Measurements from ENCODE around the gene ZDHHC16. TPM values are rescaled to one million over a fixed set of nuclear protein-coding genes. Genes with fewer than 3 reads are reported as not detected.

The ZDHHC16 gene
- polyA plus RNA-seq, 1 donor (not counting 4 experiments of a cell fraction or from before 2014, with no cell fraction given): 67.8 TPM

DNA sequence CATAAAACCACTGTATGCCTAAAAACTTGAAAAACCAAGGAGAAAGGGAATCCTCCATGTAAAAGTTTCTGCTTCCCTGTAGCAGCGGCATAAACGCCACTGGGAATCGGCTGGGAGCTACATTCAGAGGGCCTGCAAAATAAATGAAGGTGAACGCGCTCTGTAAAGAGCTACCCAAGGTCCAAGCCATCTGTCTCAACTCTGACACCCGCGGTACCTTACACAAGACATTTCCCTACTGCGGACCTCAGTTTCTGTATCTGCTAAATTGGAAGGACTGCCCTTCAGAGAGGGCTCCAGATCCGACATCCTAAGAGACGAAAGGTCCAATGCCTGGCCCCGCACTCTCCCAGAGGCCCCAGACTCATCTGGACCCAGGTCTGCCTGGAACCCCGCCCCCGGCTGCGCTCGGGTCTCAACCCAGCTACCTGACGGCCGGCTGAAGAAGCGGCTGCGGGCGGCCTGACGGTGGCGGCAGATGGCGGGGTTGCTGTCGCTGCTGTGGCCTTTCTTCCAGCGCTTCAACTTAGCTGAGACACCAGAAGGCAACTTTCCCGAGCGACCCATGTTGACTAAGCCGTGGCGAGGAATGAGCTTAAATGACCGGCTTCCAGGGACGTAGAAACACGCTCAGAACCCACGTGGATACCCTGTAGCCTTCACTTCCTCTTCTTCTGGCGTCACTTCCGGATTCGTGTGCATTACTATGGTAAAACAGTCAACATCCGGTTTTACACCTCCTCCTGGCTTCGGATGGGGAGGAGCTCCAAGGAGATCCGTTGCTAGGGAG, 45.1 kb upstream of the ZDHHC16 start, which contains the start of gene RRP12:
Gene RRP12, minus strand, starts transcription at position 676 of the 790 bp plus-strand sequence. Its CDS starts 109 bp downstream, at position 567.
- FAIRE-seq: peak; percentile 97
- TF ChIP-seq, protein P1, sequence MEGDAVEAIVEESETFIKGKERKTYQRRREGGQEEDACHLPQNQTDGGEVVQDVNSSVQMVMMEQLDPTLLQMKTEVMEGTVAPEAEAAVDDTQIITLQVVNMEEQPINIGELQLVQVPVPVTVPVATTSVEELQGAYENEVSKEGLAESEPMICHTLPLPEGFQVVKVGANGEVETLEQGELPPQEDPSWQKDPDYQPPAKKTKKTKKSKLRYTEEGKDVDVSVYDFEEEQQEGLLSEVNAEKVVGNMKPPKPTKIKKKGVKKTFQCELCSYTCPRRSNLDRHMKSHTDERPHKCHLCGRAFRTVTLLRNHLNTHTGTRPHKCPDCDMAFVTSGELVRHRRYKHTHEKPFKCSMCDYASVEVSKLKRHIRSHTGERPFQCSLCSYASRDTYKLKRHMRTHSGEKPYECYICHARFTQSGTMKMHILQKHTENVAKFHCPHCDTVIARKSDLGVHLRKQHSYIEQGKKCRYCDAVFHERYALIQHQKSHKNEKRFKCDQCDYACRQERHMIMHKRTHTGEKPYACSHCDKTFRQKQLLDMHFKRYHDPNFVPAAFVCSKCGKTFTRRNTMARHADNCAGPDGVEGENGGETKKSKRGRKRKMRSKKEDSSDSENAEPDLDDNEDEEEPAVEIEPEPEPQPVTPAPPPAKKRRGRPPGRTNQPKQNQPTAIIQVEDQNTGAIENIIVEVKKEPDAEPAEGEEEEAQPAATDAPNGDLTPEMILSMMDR (optimal IDR thresholded peaks at IDR 0.05 in 1 of 3, IDR thresholded peaks at IDR 0.05 in 1 of 3, conservative IDR thresholded peaks at IDR 0.05 in 1 of 3; ENCODE audit: extremely low read depth in 1 of 3, insufficient read depth in 2 of 3, low read length in 3 of 3): peak in 2 of 3 experiments; percentile 10 to 35
- TF ChIP-seq EZH2 (IDR thresholded peaks at IDR 0.05; ENCODE audit: low read length): no peak

DNA sequence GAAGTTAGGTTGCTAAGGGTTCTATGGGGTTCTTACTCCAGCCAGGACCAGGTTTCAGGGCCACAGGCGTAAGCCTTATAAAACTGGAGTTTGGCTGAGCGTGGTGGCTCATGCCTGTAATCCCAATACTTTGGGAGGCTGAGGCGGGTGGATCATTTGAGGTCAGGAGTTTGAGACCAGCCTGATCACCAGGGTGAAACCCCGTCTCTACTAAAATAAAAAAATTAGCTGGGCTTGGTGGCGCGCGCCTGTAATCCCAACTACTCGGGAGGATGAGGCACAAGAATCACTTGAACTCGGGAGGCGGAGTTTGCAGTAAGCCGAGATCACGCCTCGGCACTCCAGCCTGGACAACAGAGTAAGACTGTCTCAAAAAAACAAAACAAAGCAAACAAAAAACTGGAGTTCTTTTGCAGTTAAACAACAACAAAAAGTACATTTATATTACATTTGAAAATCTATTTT, 44.5 kb upstream of the ZDHHC16 start:
- no peaks in the 10 kb centered on the region for H3K9me3 ChIP-seq (ENCODE audit: control insufficient read depth, low read depth, low read length)
- peaks cover 2 to 4% of the 10 kb centered on the region in 2 experiments for H3K36me3 ChIP-seq (ENCODE audit: control insufficient read depth in 2 of 2, extremely low read depth in 1 of 2, insufficient read depth in 2 of 2, low read length in 2 of 2)
- no peaks in the 10 kb centered on the region for H3K9me1 ChIP-seq (ENCODE audit: control insufficient read depth, extremely low read depth, insufficient read depth, low read length)

More for the DNA sequence above, 45.1 kb upstream of the ZDHHC16 start, which contains the start of gene RRP12:
- H3K27me3 ChIP-seq (ENCODE audit: control insufficient read depth, extremely low read depth, insufficient read depth, low read length): no peaks in the 10 kb centered on the region
- no peaks in the 10 kb centered on the region for H3K9me3 ChIP-seq (ENCODE audit: control insufficient read depth, low read depth, low read length)
- peak; percentile 95 for DNase-seq (ENCODE audit: low read depth, low spot score)
- peaks cover 16% of the 10 kb centered on the region for H3K79me2 ChIP-seq (ENCODE audit: control insufficient read depth, insufficient read depth, low read length)
- no peaks in the 10 kb centered on the region for H3K4me1 ChIP-seq (ENCODE audit: control insufficient read depth, extremely low read depth, insufficient read depth, low read length)
- peak within 1 kb of the TSS; percentile 94 for H2AFZ ChIP-seq (ENCODE audit: control insufficient read depth, low read length)
- dilution Hi-C loops (cut with MboI; ENCODE audit: extremely low pct_ligation_motif_present, low sequenced_read_pairs): no loop called here
- H4K20me1 ChIP-seq (ENCODE audit: control insufficient read depth, extremely low read depth, insufficient read depth, low read length): no peaks in the 10 kb centered on the region
- peak within 1 kb of the TSS; percentile 86 for H3K27ac ChIP-seq (ENCODE audit: control insufficient read depth, insufficient read depth, low read length)
- peak within 1 kb of the TSS; percentile 66 for H3K4me2 ChIP-seq (ENCODE audit: control insufficient read depth, extremely low read depth, insufficient read depth, low read depth, low read length)
- H3K4me3 ChIP-seq (ENCODE audit: control insufficient read depth in 2 of 3, extremely low read depth in 1 of 3, insufficient read depth in 2 of 3, low read depth in 1 of 3, low read length in 3 of 3): peak within 1 kb of the TSS; percentile 64 to 71 (median 68)
- no peaks in the 10 kb centered on the region for H3K9me1 ChIP-seq (ENCODE audit: control insufficient read depth, extremely low read depth, insufficient read depth, low read length)
- peaks cover 8 to 10% of the 10 kb centered on the region in 2 experiments for H3K36me3 ChIP-seq (ENCODE audit: control insufficient read depth in 2 of 2, extremely low read depth in 1 of 2, insufficient read depth in 2 of 2, low read length in 2 of 2)
- peak within 1 kb of the TSS; percentile 94 for H3K9ac ChIP-seq (ENCODE audit: control insufficient read depth, extremely low read depth, insufficient read depth, low read length)

More for the DNA sequence above, 44.5 kb upstream of the ZDHHC16 start:
- Histone ChIP-seq H3K4me1 (ENCODE audit: control insufficient read depth, extremely low read depth, insufficient read depth, low read length) (peaks cover under 1% of the 10 kb centered on the region), H4K20me1 (ENCODE audit: control insufficient read depth, extremely low read depth, insufficient read depth, low read length) (no peaks in the 10 kb centered on the region), H2AFZ (ENCODE audit: control insufficient read depth, low read length) (peak overlapping the region; percentile 54), H3K9ac (ENCODE audit: control insufficient read depth, extremely low read depth, insufficient read depth, low read length) (peak overlapping the region; percentile 94), H3K79me2 (ENCODE audit: control insufficient read depth, insufficient read depth, low read length) (peaks cover 13% of the 10 kb centered on the region), H3K4me2 (ENCODE audit: control insufficient read depth, extremely low read depth, insufficient read depth, low read depth, low read length) (peak overlapping the region; percentile 66), H3K27ac (ENCODE audit: control insufficient read depth, insufficient read depth, low read length) (peak overlapping the region; percentile 86), H3K27me3 (ENCODE audit: control insufficient read depth, extremely low read depth, insufficient read depth, low read length) (no peaks in the 10 kb centered on the region), H3K4me3 (ENCODE audit: control insufficient read depth in 2 of 3, extremely low read depth in 1 of 3, insufficient read depth in 2 of 3, low read depth in 1 of 3, low read length in 3 of 3) (peak overlapping the region in 2 of 3 experiments; percentile 64 to 68)
- DNase-seq (ENCODE audit: low read depth, low spot score) (no peak), FAIRE-seq (no peak)
- no peak for TF ChIP-seq EZH2 (IDR thresholded peaks at IDR 0.05; ENCODE audit: low read length)
- TF ChIP-seq, protein P1 (optimal IDR thresholded peaks at IDR 0.05 in 1 of 3, IDR thresholded peaks at IDR 0.05 in 1 of 3, conservative IDR thresholded peaks at IDR 0.05 in 1 of 3; ENCODE audit: extremely low read depth in 1 of 3, insufficient read depth in 2 of 3, low read length in 3 of 3): no peak
- dilution Hi-C loops (cut with MboI; ENCODE audit: extremely low pct_ligation_motif_present, low sequenced_read_pairs): no loop called here
